ENCODE data around the gene ST7.
A peak's percentile ranks its signal among the peaks of the same experiment; 100 is the strongest.

The ST7 gene

GRCh38 chr7:117134889-117135552, 181.7 kb downstream of the ST7 start:
- peak in 1 of 2 donors; percentile 22 for DNase-seq

GRCh38 chr7:117135553-117135891, 182.2 kb downstream of the ST7 start:
- no peak for DNase-seq

- no peak for DNase-seq
Measured at GRCh38 chr7:117137868-117138267, 184.6 kb downstream of the ST7 start.

- peak; percentile 35 to 60 for DNase-seq
Measured at GRCh38 chr7:117138495-117138894, 185.2 kb downstream of the ST7 start.

- peak; percentile 26 to 75 for DNase-seq
Measured at GRCh38 chr7:117138981-117139380, 185.7 kb downstream of the ST7 start.

GRCh38 chr7:117139397-117139984, 186.2 kb downstream of the ST7 start:
- DNase-seq, result no peak

- no peak for DNase-seq
Measured at GRCh38 chr7:117140921-117141320, 187.6 kb downstream of the ST7 start.

GRCh38 chr7:117143066-117143465, 189.8 kb downstream of the ST7 start:
- no peak for DNase-seq

GRCh38 chr7:117143580-117143979, 190.3 kb downstream of the ST7 start:
- DNase-seq, result no peak

- no peak for DNase-seq
Measured at GRCh38 chr7:117145333-117145732, 192.0 kb downstream of the ST7 start.

GRCh38 chr7:117146059-117146458, 192.8 kb downstream of the ST7 start:
- DNase-seq, result peak in 1 of 2 donors; percentile 34

GRCh38 chr7:117146511-117146910, 193.2 kb downstream of the ST7 start:
- DNase-seq, result peak in 1 of 2 donors; percentile 57

GRCh38 chr7:117148971-117149370, 195.7 kb downstream of the ST7 start:
- no peak for DNase-seq

GRCh38 chr7:117149692-117150091, 196.4 kb downstream of the ST7 start:
- DNase-seq, result no peak

GRCh38 chr7:117152213-117153007, 199.1 kb downstream of the ST7 start:
- DNase-seq, result peak; percentile 43 to 59

- DNase-seq, result no peak
Measured at GRCh38 chr7:117153016-117153545, 199.8 kb downstream of the ST7 start.

- no peak for DNase-seq
Measured at GRCh38 chr7:117154721-117155120, 201.4 kb downstream of the ST7 start.

- DNase-seq, result no peak
Measured at GRCh38 chr7:117155694-117156093, 202.4 kb downstream of the ST7 start.

- no peak for DNase-seq
Measured at GRCh38 chr7:117157241-117158209, 204.2 kb downstream of the ST7 start.

- no peak for DNase-seq
Measured at GRCh38 chr7:117158941-117159697, 205.8 kb downstream of the ST7 start.

- DNase-seq, result no peak
Measured at GRCh38 chr7:117163101-117163500, 209.8 kb downstream of the ST7 start.

GRCh38 chr7:117164620-117165019, 211.3 kb downstream of the ST7 start:
- no peak for DNase-seq
